ENCODE measurements around the gene DUSP28. TPM values are rescaled to one million over a fixed set of nuclear protein-coding genes. Genes with fewer than 3 reads are reported as not detected.

The DUSP28 gene
- total RNA-seq, 4 donors from 2014 or later, result 5.5 to 8.1 (median 7.4) TPM

DNA sequence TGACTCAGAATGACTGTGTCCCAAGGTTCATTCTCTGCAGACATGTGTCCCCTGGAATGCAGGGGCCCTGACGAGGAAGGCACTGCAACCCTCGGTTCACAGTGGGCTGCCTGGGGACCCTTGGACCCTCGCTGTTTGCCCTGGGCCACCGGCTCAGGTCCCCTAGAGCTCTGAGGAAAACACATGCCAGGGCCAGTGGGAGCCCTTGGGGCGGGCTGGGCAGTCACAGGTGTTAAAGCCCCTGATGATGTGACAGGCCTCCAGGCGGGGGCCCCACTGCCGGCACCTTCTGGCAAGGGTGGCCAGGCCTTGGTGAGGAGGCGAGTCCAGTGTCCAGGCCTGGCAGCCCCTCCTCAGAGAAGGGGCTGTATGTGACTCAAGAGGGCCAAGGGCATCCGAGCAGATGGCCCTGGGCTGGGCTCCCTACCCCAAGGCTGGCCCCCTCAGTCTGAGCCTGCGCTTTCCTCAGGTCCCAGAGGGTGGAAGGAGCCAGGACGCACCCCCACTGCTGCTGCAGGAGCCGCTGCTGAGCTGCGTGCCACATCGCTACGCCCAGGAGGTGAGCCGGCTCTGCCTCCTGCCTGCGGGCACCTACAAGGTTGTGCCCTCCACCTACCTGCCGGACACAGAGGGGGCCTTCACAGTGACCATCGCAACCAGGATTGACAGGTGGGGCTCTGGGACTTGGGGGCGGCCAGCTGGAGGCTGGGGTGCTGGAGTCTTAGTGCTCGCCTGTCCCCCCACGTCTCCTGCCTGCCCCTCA lies 37.4 kb downstream of the DUSP28 start:
- WGBS, 2 donors, result 87 to 98% methylated on average over 5 to 14 of the region's 22 CpGs
- DNase-seq (ENCODE audit: low spot score in 2 of 2), result peak in 1 of 2 donors; percentile 58
- TF ChIP-seq, protein P1, sequence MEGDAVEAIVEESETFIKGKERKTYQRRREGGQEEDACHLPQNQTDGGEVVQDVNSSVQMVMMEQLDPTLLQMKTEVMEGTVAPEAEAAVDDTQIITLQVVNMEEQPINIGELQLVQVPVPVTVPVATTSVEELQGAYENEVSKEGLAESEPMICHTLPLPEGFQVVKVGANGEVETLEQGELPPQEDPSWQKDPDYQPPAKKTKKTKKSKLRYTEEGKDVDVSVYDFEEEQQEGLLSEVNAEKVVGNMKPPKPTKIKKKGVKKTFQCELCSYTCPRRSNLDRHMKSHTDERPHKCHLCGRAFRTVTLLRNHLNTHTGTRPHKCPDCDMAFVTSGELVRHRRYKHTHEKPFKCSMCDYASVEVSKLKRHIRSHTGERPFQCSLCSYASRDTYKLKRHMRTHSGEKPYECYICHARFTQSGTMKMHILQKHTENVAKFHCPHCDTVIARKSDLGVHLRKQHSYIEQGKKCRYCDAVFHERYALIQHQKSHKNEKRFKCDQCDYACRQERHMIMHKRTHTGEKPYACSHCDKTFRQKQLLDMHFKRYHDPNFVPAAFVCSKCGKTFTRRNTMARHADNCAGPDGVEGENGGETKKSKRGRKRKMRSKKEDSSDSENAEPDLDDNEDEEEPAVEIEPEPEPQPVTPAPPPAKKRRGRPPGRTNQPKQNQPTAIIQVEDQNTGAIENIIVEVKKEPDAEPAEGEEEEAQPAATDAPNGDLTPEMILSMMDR (IDR thresholded peaks at IDR 0.05), result no peak
- TF ChIP-seq POLR2A (IDR thresholded peaks at IDR 0.05), result no peak
- intact Hi-C loops (cut with DNase I; ENCODE audit: low total_unique reads), result no loop called here
- H3K4me3 ChIP-seq (ENCODE audit: low read depth, poor library complexity, severe bottlenecking), result no peak overlapping the region

DNA sequence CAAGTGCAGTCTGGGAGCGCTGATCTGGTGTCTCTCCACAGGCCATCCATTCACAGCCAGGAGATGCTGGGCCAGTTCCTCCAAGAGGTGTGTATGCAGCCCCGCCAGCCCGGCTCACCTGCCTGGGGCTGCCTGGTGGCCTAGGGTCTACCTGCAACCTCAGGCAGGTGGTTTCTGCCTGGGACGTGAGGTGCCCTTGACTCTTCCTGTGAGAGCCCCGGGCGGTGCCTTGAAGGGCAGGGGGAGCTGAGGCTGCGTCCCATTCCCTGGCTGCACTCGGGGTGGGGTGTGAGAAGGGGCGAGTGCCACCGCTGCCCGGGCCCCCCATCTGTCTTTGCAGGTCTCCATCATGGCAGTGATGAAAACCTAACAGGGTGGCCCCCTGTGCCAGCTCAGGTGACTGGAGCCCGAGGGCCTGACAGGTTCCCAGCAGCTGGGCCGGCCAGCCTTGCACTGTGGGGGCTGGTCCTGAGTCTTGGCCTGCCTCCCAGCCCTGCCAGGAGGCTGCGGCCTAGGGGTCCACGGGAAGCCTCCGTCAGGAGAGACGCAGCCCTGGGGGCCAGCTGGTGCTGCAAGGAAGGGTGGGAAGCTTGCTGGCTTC lies 38.3 kb downstream of the DUSP28 start:
- no peak overlapping the region for H3K4me3 ChIP-seq (ENCODE audit: low read depth, poor library complexity, severe bottlenecking)
- 95 to 96% methylated on average over 13 to 15 of the region's 17 CpGs for WGBS, 2 donors
- DNase-seq (ENCODE audit: low spot score in 2 of 2), result peak in 1 of 2 donors; percentile 85
- intact Hi-C loops (cut with DNase I; ENCODE audit: low total_unique reads), result no loop called here
- TF ChIP-seq POLR2A (IDR thresholded peaks at IDR 0.05), result no peak
- TF ChIP-seq, protein P1 (IDR thresholded peaks at IDR 0.05), result no peak

DNA sequence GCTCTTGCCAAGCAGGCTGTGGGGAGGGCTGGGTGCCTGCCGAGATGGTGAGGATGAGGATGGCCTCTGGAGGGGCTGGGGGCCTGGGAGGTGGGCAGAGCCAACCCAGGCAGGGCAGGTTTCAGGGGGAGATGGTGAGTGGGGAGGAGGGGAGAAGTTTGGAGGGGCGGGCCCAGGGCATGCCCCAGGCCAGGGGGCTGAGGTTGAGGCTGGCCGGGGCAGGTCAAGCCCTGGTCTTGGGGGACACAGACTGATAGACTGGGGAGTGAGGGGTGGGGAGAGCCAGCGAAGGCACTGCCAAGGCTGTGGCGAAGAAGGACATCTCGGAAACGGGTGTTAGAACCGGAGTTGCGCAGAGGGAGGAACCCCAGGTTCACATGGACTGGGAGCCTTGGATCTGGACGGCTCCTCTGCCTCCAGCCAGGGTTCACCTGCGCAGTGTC lies 39.0 kb downstream of the DUSP28 start:
- intact Hi-C loops (cut with DNase I; ENCODE audit: low total_unique reads), result no loop called here

DNA sequence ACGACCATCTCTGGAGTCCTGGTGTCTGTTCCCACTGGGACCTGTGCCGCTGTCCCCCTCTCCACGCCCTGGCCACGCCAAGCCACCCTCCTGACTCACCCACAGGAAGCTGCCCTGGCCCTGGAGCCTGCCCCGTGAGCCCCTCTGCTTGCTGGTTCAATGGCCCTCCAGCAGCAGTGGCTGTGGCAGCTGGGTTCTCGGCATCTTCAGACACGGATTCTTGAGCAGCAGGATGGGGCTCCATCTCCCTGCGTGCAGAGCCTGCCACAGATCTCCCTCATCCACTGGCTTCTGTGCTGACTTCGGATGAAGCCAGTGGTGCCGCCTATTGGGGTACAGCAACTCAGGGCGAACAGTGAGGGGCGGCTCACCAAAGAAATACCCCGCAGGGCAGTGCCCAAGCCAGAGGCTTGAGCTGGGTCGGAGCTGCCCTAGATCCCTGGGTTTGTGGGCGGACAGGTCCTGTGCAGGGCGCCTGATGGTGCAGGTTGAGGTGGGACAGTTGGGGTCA lies 40.3 kb downstream of the DUSP28 start:
- no peak for TF ChIP-seq POLR2A (IDR thresholded peaks at IDR 0.05)
- TF ChIP-seq, protein P1 (IDR thresholded peaks at IDR 0.05), result no peak
- intact Hi-C loops (cut with DNase I; ENCODE audit: low total_unique reads), result no loop called here
- no peak overlapping the region for H3K4me3 ChIP-seq (ENCODE audit: low read depth, poor library complexity, severe bottlenecking)
- DNase-seq (ENCODE audit: low spot score in 2 of 2), result peak in 1 of 2 donors; percentile 82
- 91% methylated on average over 16 of the region's 16 CpGs for WGBS, 2 donors

More for the DNA sequence above, 39.0 kb downstream of the DUSP28 start:
- TF ChIP-seq, protein P1 (IDR thresholded peaks at IDR 0.05), result no peak
- no peak for TF ChIP-seq POLR2A (IDR thresholded peaks at IDR 0.05)
- WGBS, 2 donors, result 90 to 93% methylated on average over 11 of the region's 11 CpGs
- peak in 1 of 2 donors; percentile 58 for DNase-seq (ENCODE audit: low spot score in 2 of 2)
- H3K4me3 ChIP-seq (ENCODE audit: low read depth, poor library complexity, severe bottlenecking), result no peak overlapping the region

DNA sequence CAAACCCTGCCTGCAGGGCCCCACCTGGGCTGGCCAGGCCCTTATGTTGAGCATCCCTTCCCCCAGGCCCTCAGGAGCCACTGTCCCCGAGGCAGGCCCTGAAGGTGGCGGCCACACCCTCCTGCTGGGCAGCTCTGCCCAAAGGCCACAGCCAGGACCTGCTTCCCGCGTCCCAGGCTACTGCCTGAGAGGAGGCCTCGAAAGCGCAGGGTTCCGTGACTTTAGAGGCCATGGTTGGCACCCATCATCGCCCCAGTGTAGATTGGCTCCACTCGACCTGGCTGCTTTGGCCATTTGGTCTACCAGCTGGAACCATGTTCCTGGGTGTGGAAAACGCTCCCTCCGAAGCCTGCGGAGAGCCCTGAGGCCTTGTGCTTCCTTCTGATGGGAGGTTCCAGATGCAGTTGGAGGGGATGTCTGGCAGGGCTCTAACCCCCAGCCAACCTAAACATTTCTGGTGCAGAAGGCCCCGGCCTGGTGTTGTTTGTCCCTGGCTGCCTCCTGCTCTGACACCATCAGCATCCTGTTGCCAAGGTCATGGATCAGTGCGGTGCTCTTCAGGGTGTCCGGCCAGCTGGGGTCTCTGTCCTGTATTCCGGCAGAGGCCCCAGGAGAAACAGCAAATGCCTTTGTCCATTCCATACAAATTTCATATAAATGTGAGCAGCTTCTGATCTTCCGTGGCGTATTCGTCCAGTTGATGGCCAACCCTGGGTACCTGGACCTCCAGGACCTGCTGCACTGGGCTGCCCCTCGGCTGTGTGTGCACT lies 41.1 kb downstream of the DUSP28 start:
- no peak overlapping the region for H3K4me3 ChIP-seq (ENCODE audit: low read depth, poor library complexity, severe bottlenecking)
- intact Hi-C loops (cut with DNase I; ENCODE audit: low total_unique reads), result no loop called here
- WGBS, 2 donors, result 89 to 91% methylated on average over 15 to 20 of the region's 20 CpGs
- DNase-seq (ENCODE audit: low spot score in 2 of 2), result peak in 1 of 2 donors; percentile 53
- TF ChIP-seq POLR2A (IDR thresholded peaks at IDR 0.05), result no peak
- TF ChIP-seq, protein P1 (IDR thresholded peaks at IDR 0.05), result no peak
